Measurements from ENCODE around the gene UNC5C. TPM values are rescaled to one million over a fixed set of nuclear protein-coding genes. Genes with fewer than 3 reads are reported as not detected.

The UNC5C gene
- total and polyA plus RNA-seq, 10 of the 15 experiments (the other 5 are each of a cell fraction or from before 2014, with no cell fraction given), result 0.02 to 2.0 (median 0.15) TPM; not detected in 1

DNA sequence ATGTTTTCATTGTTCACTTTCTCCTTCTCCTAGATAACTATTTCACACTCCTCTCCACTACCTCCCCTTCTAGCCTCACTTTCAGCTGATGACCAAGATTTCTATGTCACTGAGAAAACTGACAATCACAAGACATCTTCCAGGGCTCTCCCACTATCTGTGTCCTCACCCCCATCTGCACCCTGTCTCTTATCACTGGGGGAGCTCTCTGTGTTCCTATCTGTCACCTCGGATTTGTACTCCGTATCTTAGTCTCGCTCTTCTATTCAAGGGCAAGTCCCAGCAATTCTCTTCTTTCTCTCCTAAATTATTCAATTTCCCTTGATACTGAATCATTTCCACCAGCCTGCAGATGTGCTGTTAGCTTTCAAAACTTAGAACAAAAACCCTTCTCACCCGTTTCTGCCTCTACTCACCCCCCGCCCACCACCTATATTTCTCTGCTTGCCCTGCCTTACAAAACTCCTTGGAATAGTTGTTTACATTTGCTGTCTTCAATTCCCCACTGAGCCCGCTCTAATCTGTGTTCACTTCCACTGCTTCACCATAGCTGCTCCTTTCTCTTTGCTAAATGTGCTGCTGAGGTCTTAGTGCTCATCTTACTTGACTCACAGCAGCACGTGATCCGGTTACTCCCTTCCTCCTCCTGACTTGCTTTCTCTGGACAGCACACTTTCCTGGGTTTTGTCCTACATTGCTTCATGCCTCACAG, 293.2 kb downstream of the UNC5C start:
- no TSS peak for BruUV-seq (replicated peaks)
- RAD21 ChIA-PET (ENCODE audit: unreplicated experiment), result no interaction called here
- in situ Hi-C loops (cut with MboI), result no loop called here
- Histone ChIP-seq H3K4me1 (ENCODE audit: control insufficient read depth, insufficient read depth, low read length) (no peaks in the 10 kb centered on the region), H3K4me2 (ENCODE audit: control insufficient read depth, insufficient read depth) (no peak overlapping the region), H3K79me2 (ENCODE audit: control insufficient read depth, insufficient read depth, low read length) (no peaks in the 10 kb centered on the region), H2AFZ (ENCODE audit: control insufficient read depth, low read depth, low read length) (no peak overlapping the region), H3K9me3 (replicated peaks; ENCODE audit: control insufficient read depth, insufficient read depth, low read length) (no peaks in the 10 kb centered on the region), H3K4me3 (no peak overlapping the region), H3K9ac (ENCODE audit: control insufficient read depth, insufficient read depth, low read length) (no peak overlapping the region), H3K27me3 (replicated peaks in 1 of 2; ENCODE audit: control insufficient read depth in 2 of 2, insufficient read depth in 2 of 2, low read length in 1 of 2) (no peaks in the 10 kb centered on the region), H3K36me3 (ENCODE audit: control insufficient read depth in 2 of 2, insufficient read depth in 2 of 2, low read length in 1 of 2) (no peaks in the 10 kb centered on the region), H3K27ac (ENCODE audit: control insufficient read depth, insufficient read depth) (no peak overlapping the region), H4K20me1 (ENCODE audit: control insufficient read depth, insufficient read depth) (no peaks in the 10 kb centered on the region)
- DNase-seq (ENCODE audit: low read depth, low spot score) (no peak), ATAC-seq (no peak), FAIRE-seq (no peak)
- 30% methylated on average over 8 of the region's 8 CpGs for WGBS (ENCODE audit: insufficient coverage, insufficient replicate concordance, low lambda C conversion rate, missing lambda C conversion rate)
- intact Hi-C loops (cut with micrococcal nuclease; ENCODE audit: unreplicated experiment), result no loop called here
- POLR2A ChIA-PET, result no interaction called here
- TF ChIP-seq SMARCA5 (IDR thresholded peaks at IDR 0.05) (no peak), STAT1 (conservative IDR thresholded peaks at IDR 0.05) (no peak), STAT3 (IDR thresholded peaks at IDR 0.05; ENCODE audit: low read depth, low read length) (no peak), E2F8 (IDR thresholded peaks at IDR 0.05; ENCODE audit: low read depth, partially characterized antibody) (no peak), BRCA1 (IDR thresholded peaks at IDR 0.05; ENCODE audit: low read depth, low read length) (no peak), REST (IDR thresholded peaks at IDR 0.05; ENCODE audit: low read depth, low read length) (no peak)
- CTCF ChIA-PET, result no interaction called here
- SMC1A ChIA-PET (ENCODE audit: uncharacterized antibody, unreplicated experiment), result no interaction called here

Measured in GM12878 (cell line).